Activated CD4-positive, alpha-beta T cell treated with anti-CD3 and anti-CD28 coated beads for 4 hours (primary cell): Measurements from ENCODE around the gene CEP131.
A peak's percentile ranks its signal among the peaks of the same experiment; 100 is the strongest.

ENCODE experiments used
- DNase-seq, 2 donors: peaks; one replicate each; pipeline ENCODE4 v3.0.0-alpha.2; 2020

The CEP131 gene

GRCh38 chr17:81143717-81144422 is 78.9 kb downstream of the CEP131 start:
- DNase-seq: no peak

- no peak for DNase-seq
Observed at GRCh38 chr17:81143200-81143527, 79.6 kb downstream of the CEP131 start.

GRCh38 chr17:81142301-81143199 is 80.2 kb downstream of the CEP131 start:
- DNase-seq: peak; percentile 45 to 57

GRCh38 chr17:81140695-81141094 is 82.1 kb downstream of the CEP131 start:
- no peak for DNase-seq

- no peak for DNase-seq
Observed at GRCh38 chr17:81140018-81140417, 82.7 kb downstream of the CEP131 start.
